Uterus (tissue), 4 donors: ENCODE results near the gene BCL2L1. TPM values are rescaled to one million over a fixed set of nuclear protein-coding genes. Genes with fewer than 3 reads are reported as not detected.
A peak's percentile ranks its signal among the peaks of the same experiment; 100 is the strongest.

Source experiments
- DNase-seq, 2 donors: peaks; one replicate each; pipeline ENCODE4 v3.0.0-alpha.2; 2019 to 2020
- H3K27ac ChIP-seq, 2 donors: fragments of 200-600 bp; sonication (generic); 1 replicate in 1 of 2; 2 replicates in 1 of 2; pipeline ENCODE4 v1.5.1; 2016 to 2018
- H3K27me3 ChIP-seq, 2 donors: fragments of 200-600 bp; sonication (generic); one replicate each; pipeline ENCODE4 v1.5.1; 2018 to 2019; ENCODE audit warnings: control low read depth in 1 of 2
- H3K36me3 ChIP-seq, 2 donors: fragments of 200-600 bp; sonication (generic); one replicate each; pipeline ENCODE4 v1.5.1; 2019; ENCODE audit warnings: control low read depth in 1 of 2
- H3K4me1 ChIP-seq, 2 donors: fragments of 200-600 bp; sonication (generic); one replicate each; pipeline ENCODE4 v1.5.1; 2018 to 2019; ENCODE audit warnings: control low read depth in 1 of 2
- H3K4me3 ChIP-seq, 2 donors: fragments of 200-600 bp; sonication (generic); 1 replicate in 1 of 2; 2 replicates in 1 of 2; pipeline ENCODE4 v1.5.1; 2018 to 2019; ENCODE audit warnings: mild to moderate bottlenecking in 1 of 2
- H3K9me3 ChIP-seq, 2 donors: fragments of 200-600 bp; sonication (generic); one replicate each; pipeline ENCODE4 v1.5.1; 2019; ENCODE audit warnings: control low read depth in 1 of 2
- POLR2A ChIP-seq, 2 donors: fragments of 450-650 bp; IDR thresholded peaks; one replicate each; pipeline ENCODE4 v1.6.1; 2016; ENCODE audit warnings: antibody characterized with exemption in 2 of 2, mild to moderate bottlenecking in 1 of 2, moderate library complexity in 1 of 2
- intact Hi-C: fragments of 100-400 bp; cut with DNase I; formaldehyde crosslinking; loops from one replicate; pipeline ENCODE4 v1.15.1; 2023; ENCODE audit warnings: low total_unique reads
- total RNA-seq, 4 donors: library from RNA; depleted of rRNA in 3 of 4; stranded (reverse); fragments of >200 nt in 3 of 4; gene quantifications; one replicate each; pipeline versions ENCODE4 v1.1.0 to v1.2.4, GENCODE V29; 2014 to 2023
- TF ChIP-seq, protein P1 (sequence below), 4 experiments: fragments of 200-600 bp in 2 of 4; fragments of 450-650 bp in 2 of 4; sonication (generic) in 2 of 4; IDR thresholded peaks; one replicate each; pipeline ENCODE4 v1.5.1; 2016 to 2019; ENCODE audit warnings: antibody characterized with exemption in 4 of 4, mild to moderate bottlenecking in 2 of 4, moderate library complexity in 1 of 4
- donor health status: DM: yes; HTN: yes; CAD: no.

Gene BCL2L1
- total RNA-seq, 4 donors from 2014 or later, result 35.0 to 113 (median 57.4) TPM

DNA sequence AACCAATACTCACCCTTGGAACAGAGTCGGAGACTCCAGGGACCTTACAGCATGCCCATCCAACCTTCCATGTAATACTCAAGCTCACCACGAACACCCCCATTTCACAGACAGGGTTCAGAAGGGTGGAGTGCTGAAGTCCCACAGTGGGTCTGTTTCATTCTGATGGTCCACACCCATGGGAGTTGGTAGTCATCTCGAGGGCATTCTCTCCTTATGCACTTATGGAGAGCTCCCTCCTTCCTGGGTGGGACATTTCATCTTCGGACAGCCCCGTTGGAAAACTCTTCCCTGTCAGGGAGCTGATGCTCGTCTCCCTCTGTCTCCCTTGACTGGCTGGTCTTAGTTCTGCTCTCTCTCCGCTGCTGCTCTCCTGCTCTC is 46.1 kb downstream of the BCL2L1 start:
- TF ChIP-seq, protein P1, sequence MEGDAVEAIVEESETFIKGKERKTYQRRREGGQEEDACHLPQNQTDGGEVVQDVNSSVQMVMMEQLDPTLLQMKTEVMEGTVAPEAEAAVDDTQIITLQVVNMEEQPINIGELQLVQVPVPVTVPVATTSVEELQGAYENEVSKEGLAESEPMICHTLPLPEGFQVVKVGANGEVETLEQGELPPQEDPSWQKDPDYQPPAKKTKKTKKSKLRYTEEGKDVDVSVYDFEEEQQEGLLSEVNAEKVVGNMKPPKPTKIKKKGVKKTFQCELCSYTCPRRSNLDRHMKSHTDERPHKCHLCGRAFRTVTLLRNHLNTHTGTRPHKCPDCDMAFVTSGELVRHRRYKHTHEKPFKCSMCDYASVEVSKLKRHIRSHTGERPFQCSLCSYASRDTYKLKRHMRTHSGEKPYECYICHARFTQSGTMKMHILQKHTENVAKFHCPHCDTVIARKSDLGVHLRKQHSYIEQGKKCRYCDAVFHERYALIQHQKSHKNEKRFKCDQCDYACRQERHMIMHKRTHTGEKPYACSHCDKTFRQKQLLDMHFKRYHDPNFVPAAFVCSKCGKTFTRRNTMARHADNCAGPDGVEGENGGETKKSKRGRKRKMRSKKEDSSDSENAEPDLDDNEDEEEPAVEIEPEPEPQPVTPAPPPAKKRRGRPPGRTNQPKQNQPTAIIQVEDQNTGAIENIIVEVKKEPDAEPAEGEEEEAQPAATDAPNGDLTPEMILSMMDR (IDR thresholded peaks at IDR 0.05), result no peak
- TF ChIP-seq POLR2A (IDR thresholded peaks at IDR 0.05), result no peak
- Histone ChIP-seq H3K4me3 (no peak overlapping the region), H3K27me3 (no peaks in the 10 kb centered on the region), H3K4me1 (peaks cover 0 to 4% of the 10 kb centered on the region in 2 donors), H3K27ac (peak overlapping the region; percentile 61 to 88), H3K36me3 (no peaks in the 10 kb centered on the region), H3K9me3 (no peaks in the 10 kb centered on the region)
- intact Hi-C loops, result no loop called here
- no peak for DNase-seq

- H3K4me3 ChIP-seq, result no peak overlapping the region
- peaks cover 0 to 4% of the 10 kb centered on the region in 2 donors for H3K4me1 ChIP-seq
- no peaks in the 10 kb centered on the region for H3K36me3 ChIP-seq
- no peaks in the 10 kb centered on the region for H3K27me3 ChIP-seq
- H3K9me3 ChIP-seq, result no peaks in the 10 kb centered on the region
- intact Hi-C loops, result no loop called here
- H3K27ac ChIP-seq, result peak overlapping the region; percentile 61 to 88
- no peak for DNase-seq
- no peak for TF ChIP-seq POLR2A (IDR thresholded peaks at IDR 0.05)
- TF ChIP-seq, protein P1 (IDR thresholded peaks at IDR 0.05), result no peak
Observed at GRCh38 chr20:31675828-31676608, 46.6 kb downstream of the BCL2L1 start.

DNA sequence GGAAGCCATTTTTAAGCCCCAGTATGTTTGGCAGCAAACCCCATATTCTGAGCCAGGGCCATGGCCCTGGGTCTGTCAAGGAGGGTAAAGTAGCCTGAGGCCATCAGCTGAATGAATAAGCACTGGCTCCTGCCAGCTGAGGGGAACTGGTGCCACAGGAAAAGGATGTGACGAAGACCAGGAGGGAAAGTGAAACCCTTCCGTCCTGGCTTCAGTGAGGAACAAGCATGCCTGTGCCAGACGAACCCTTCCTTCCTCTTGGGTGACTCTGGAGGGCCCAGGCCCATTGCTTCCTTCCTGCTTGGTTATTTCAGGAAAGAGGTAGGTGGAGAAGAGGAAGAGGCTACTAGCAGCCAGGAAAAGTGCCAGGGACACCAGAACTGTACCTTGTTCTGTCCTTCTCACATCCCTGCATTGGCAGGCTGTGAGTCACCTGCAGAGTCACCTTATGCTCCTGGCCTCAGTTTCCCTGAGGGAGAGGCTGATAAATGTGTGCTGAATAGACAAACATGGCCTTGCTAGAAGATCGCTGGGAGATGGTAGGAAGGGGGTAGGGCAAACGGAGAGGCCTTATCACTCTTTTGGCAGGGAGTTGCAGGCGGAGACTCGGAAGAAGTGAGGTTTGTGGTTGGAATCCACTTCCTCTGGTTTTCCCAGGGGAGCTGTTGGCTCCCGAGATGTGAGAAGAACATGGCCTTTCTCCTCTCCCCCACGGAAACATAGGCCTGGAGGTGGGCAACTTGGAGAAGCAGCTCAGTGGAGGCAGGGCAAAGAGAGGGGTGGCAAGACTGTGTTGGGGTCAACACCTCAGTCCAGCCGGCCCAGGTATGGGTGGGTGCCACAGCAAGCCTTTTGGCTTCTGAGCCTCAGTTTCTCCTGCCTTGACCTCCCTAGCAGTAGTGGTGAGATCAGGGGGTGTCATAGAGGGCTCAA is 47.5 kb downstream of the BCL2L1 start:
- intact Hi-C loops, result no loop called here
- DNase-seq, result peak; percentile 36 to 69
- Histone ChIP-seq H3K36me3 (no peaks in the 10 kb centered on the region), H3K4me1 (peaks cover 0 to 4% of the 10 kb centered on the region in 2 donors), H3K27ac (peak overlapping the region; percentile 61 to 88), H3K9me3 (no peaks in the 10 kb centered on the region), H3K4me3 (no peak overlapping the region), H3K27me3 (no peaks in the 10 kb centered on the region)
- no peak for TF ChIP-seq POLR2A (IDR thresholded peaks at IDR 0.05)
- TF ChIP-seq, protein P1 (IDR thresholded peaks at IDR 0.05), result no peak

- no peak for DNase-seq
- intact Hi-C loops, result no loop called here
- Histone ChIP-seq H3K27me3 (no peaks in the 10 kb centered on the region), H3K9me3 (no peaks in the 10 kb centered on the region), H3K4me3 (no peak overlapping the region), H3K27ac (peak overlapping the region; percentile 61 to 88), H3K4me1 (peaks cover 0 to 4% of the 10 kb centered on the region in 2 donors), H3K36me3 (no peaks in the 10 kb centered on the region)
- TF ChIP-seq, protein P1 (IDR thresholded peaks at IDR 0.05), result no peak
- TF ChIP-seq POLR2A (IDR thresholded peaks at IDR 0.05), result no peak
Observed at GRCh38 chr20:31673943-31674463, 48.7 kb downstream of the BCL2L1 start.
